DND-41 (cell line): ENCODE measurements around the gene BAG2.

Source experiments
- ATAC-seq: fragments of 200-7000 bp; cut with Tn5 transposase; 3 replicates; pipeline ENCODE4 v1.9.1; 2021; ENCODE audit warnings: low read depth; ENCODE audit not compliant: insufficient read depth
- DNase-seq: peaks from one replicate; pipeline ENCODE4 v3.0.0-alpha.2; 2020
- H2AFZ ChIP-seq: 2 replicates; pipeline ENCODE4 v1.6.0; 2012; ENCODE audit warnings: low read depth, low read length
- H3K27ac ChIP-seq: 2 replicates; pipeline ENCODE4 v1.5.1; 2012; ENCODE audit warnings: low read length, inconsistent platforms
- H3K27me3 ChIP-seq: fragments of 200-600 bp; sonication (generic); 2 replicates; pipeline ENCODE4 v1.6.0; 2012; ENCODE audit warnings: low read length, mild to moderate bottlenecking, inconsistent platforms; ENCODE audit not compliant: insufficient read depth, poor library complexity
- H3K36me3 ChIP-seq: 2 replicates; pipeline ENCODE4 v1.5.1; 2012; ENCODE audit warnings: low read length, inconsistent platforms; ENCODE audit not compliant: insufficient read depth
- H3K4me1 ChIP-seq: 2 replicates; pipeline ENCODE4 v1.5.1; 2012; ENCODE audit warnings: mild to moderate bottlenecking, low read length; ENCODE audit not compliant: insufficient read depth
- H3K4me2 ChIP-seq: 2 replicates; pipeline ENCODE4 v1.6.0; 2012; ENCODE audit warnings: mild to moderate bottlenecking, moderate library complexity, low read length, inconsistent platforms; ENCODE audit not compliant: insufficient read depth
- H3K4me3 ChIP-seq, 2 experiments: fragments of 200-600 bp in 1 of 2; shearing (Covaris generic) in 1 of 2; 2 replicates each; pipeline ENCODE4 v1.5.1; 2012 to 2016; ENCODE audit warnings: inconsistent platforms in 2 of 2, low read length in 2 of 2, mild to moderate bottlenecking in 2 of 2, low read depth in 1 of 2, moderate library complexity in 1 of 2
- H3K79me2 ChIP-seq: 2 replicates; pipeline ENCODE4 v1.6.0; 2012; ENCODE audit warnings: low read length, inconsistent platforms; ENCODE audit not compliant: insufficient read depth
- H3K9ac ChIP-seq: 2 replicates; pipeline ENCODE4 v1.6.0; 2012; ENCODE audit warnings: low read depth, mild to moderate bottlenecking, inconsistent platforms, low read length, moderate library complexity
- H3K9me3 ChIP-seq: 2 replicates; pipeline ENCODE4 v1.5.1; 2012; ENCODE audit warnings: low read length, moderate library complexity, mild to moderate bottlenecking, inconsistent platforms; ENCODE audit not compliant: insufficient read depth, severe bottlenecking
- H4K20me1 ChIP-seq: 2 replicates; pipeline ENCODE4 v1.6.0; 2012; ENCODE audit warnings: low read length; ENCODE audit not compliant: insufficient read depth
- EZH2 ChIP-seq: IDR thresholded peaks from 3 replicates; pipeline ENCODE4 v1.6.1; 2012; ENCODE audit warnings: borderline replicate concordance, low read depth, mild to moderate bottlenecking, moderate library complexity, low read length, inconsistent platforms; ENCODE audit not compliant: severe bottlenecking
- TF ChIP-seq, protein P1 (sequence below): IDR thresholded peaks from 2 replicates; pipeline ENCODE4 v1.5.1; 2012; ENCODE audit warnings: borderline replicate concordance, low read length, moderate library complexity, mild to moderate bottlenecking; ENCODE audit not compliant: poor library complexity, severe bottlenecking; ENCODE audit errors: extremely low read depth

The BAG2 gene

DNA sequence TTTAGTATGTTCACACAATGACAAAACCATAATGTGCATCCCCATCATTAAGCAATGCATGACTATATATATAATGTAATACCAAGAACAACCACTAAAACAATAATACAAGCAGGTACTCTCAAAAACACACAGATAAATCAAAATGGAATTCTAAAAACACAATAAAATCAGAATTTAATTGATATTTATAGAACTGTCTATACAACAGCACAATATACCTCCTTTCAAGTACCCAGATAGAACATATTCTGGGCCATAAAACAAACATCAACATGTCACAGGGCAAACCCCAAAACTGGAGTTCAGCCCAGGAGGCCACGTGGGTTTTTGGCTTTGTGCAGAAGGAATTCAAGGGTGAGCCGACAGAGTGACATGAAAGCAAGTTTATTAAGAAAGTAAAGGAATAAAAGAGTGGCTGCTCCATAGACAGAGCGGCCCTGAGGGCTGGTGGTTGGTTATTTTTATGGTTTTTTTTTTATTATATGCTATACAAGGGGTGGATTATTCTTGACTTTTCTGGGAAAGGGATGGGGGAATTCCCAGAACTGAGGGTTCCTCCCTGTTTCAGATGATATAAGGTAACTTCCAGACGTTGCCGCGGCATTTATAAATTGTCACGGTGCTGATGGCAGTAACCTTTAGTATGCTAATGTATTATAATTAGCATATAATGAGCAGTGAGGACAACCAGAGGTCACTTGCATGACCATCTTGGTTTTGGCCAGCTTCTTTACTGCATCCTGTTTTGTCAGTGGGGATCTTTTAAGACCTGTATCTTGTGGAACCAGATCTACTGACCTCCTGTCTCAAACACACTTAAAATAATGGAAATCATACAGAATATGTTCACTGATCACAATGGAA, 44.3 kb downstream of the BAG2 start:
- ATAC-seq (0 out of 3 replicates have a peak, but pooled peaks have one; percentile 27), DNase-seq (no peak)
- H3K9me3 ChIP-seq = no peaks in the 10 kb centered on the region
- no peak overlapping the region for H3K9ac ChIP-seq
- H2AFZ ChIP-seq = no peak overlapping the region
- H3K27ac ChIP-seq = no peak overlapping the region
- H4K20me1 ChIP-seq = peaks cover 15% of the 10 kb centered on the region; the same call in 1 of the 2 replicates
- peaks cover 89% of the 10 kb centered on the region for H3K79me2 ChIP-seq
- TF ChIP-seq, protein P1, sequence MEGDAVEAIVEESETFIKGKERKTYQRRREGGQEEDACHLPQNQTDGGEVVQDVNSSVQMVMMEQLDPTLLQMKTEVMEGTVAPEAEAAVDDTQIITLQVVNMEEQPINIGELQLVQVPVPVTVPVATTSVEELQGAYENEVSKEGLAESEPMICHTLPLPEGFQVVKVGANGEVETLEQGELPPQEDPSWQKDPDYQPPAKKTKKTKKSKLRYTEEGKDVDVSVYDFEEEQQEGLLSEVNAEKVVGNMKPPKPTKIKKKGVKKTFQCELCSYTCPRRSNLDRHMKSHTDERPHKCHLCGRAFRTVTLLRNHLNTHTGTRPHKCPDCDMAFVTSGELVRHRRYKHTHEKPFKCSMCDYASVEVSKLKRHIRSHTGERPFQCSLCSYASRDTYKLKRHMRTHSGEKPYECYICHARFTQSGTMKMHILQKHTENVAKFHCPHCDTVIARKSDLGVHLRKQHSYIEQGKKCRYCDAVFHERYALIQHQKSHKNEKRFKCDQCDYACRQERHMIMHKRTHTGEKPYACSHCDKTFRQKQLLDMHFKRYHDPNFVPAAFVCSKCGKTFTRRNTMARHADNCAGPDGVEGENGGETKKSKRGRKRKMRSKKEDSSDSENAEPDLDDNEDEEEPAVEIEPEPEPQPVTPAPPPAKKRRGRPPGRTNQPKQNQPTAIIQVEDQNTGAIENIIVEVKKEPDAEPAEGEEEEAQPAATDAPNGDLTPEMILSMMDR = peak; percentile 21
- no peak for TF ChIP-seq EZH2
- no peaks in the 10 kb centered on the region for H3K36me3 ChIP-seq
- no peaks in the 10 kb centered on the region for H3K27me3 ChIP-seq
- no peak overlapping the region for H3K4me3 ChIP-seq
- H3K4me1 ChIP-seq = peaks cover 16% of the 10 kb centered on the region
- H3K4me2 ChIP-seq = no peak overlapping the region

DNA sequence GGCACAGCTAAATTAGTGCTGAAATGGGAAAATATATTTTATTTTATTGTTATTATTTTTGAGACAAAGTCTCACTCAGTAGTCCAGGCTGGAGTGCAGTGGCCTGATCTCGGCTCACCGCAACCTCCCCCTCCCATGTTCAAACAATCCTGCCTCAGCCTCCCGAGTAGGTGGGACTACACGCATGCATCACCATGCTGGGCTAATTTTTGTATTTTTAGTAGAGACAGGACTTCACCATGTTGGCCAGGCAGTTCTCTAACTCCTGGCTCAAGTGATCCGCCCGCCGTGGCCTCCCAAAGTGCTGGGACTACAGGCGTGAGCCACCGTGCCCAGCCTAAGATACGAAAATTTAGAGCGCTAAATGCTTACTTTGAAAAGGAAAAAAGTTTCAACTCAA, 45.1 kb downstream of the BAG2 start:
- no peaks in the 10 kb centered on the region for H3K27me3 ChIP-seq
- H3K4me3 ChIP-seq = no peak overlapping the region
- H3K27ac ChIP-seq = no peak overlapping the region
- no peaks in the 10 kb centered on the region for H3K9me3 ChIP-seq
- H3K4me2 ChIP-seq = no peak overlapping the region
- no peak overlapping the region for H2AFZ ChIP-seq
- TF ChIP-seq, protein P1 = no peak
- TF ChIP-seq EZH2 = no peak
- no peaks in the 10 kb centered on the region for H3K36me3 ChIP-seq
- H3K9ac ChIP-seq = no peak overlapping the region
- peaks cover 88% of the 10 kb centered on the region for H3K79me2 ChIP-seq
- no peak for DNase-seq
- no peak for ATAC-seq
- H3K4me1 ChIP-seq = peaks cover 16% of the 10 kb centered on the region
- H4K20me1 ChIP-seq = peaks cover 11% of the 10 kb centered on the region; the same call in 1 of the 2 replicates

DNA sequence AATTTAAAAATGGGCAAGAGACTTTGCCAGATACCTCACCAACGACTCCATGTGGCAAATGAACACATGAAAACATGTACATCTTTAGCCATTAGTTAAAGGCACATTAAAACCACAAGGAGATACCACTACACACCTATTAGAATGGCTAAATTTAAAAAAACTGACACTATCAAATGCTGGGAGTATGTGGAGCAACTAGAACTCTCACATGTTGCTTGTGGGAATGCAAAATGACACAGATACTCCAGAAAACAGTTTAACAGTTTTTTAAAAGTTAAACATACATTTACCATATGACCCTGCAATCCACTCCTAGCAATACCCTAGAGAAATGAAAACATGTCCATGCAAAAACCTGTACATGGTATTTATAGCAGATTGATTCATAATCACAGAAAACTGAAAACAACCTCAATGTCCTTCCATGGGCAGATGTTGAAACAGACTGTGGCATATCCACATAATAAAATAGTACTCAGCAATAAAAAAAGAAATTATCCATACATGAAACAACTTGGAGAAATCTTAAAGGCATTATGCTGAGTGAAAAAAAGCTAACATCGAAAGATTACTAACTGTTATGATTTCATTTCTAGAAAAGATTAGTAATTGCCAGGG, 48.1 kb downstream of the BAG2 start:
- Histone ChIP-seq H2AFZ (no peak overlapping the region), H3K79me2 (peaks cover 64% of the 10 kb centered on the region), H3K27me3 (no peaks in the 10 kb centered on the region), H3K27ac (no peak overlapping the region), H3K4me3 (no peak overlapping the region), H3K9me3 (no peaks in the 10 kb centered on the region), H3K9ac (no peak overlapping the region), H3K4me1 (peaks cover 26% of the 10 kb centered on the region), H3K4me2 (peak overlapping the region; percentile 83; the same call in 1 of the 2 replicates), H3K36me3 (no peaks in the 10 kb centered on the region), H4K20me1 (no peaks in the 10 kb centered on the region)
- no peak for ATAC-seq
- DNase-seq = no peak
- TF ChIP-seq, protein P1 = no peak
- TF ChIP-seq EZH2 = no peak
